Measurements from ENCODE around the gene HABP2. TPM values are rescaled to one million over a fixed set of nuclear protein-coding genes. Genes with fewer than 3 reads are reported as not detected.

Gene HABP2
- polyA plus RNA-seq, 10 donors: 0.07 to 0.17 (median 0.13) TPM; not detected in 1

DNA sequence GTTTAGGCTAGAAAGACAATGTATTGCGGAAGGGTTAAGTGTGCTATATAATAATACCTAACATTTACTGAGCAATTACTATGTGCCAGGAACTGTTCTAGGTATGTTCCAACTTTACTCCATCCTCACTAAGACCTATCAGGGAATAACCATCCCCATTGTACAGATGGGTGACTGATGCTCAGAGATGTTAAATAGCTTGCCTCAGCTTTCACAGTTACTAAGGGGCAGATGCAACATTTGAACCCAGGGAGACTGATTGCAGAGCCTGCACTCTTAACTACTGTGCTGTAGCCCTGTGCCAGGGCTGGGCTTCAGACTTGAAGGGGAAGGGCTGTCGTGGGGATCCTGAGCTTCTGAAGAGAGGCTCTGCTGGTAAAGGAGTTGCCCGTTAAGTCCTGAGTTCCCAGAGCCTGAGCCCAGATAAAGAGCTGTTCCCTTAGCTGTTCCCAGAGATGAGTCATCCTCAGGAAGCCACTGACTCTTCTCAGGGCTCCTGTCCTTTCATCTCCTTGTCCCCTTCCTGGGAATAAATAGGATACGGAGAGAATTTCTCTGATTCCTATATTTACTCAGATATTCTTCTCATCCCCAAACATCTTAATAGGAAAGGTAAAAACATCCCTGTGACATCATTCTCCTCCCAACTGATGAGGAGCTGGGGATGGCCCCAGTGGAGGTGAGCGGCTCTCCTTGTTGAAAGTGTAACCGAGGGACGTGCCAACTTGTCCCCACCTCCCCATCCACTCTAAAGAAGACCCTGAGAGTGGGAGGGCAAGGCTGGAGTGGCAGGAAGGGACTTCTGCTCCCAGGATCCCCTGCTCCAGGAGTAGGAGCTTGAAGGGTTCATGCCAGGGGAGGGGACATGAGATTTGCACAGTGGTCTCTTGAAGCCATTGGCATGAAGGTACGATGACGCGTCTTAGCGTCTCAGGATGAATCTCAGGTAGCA lies 28.0 kb upstream of the HABP2 start:
- no peak for DNase-seq

DNA sequence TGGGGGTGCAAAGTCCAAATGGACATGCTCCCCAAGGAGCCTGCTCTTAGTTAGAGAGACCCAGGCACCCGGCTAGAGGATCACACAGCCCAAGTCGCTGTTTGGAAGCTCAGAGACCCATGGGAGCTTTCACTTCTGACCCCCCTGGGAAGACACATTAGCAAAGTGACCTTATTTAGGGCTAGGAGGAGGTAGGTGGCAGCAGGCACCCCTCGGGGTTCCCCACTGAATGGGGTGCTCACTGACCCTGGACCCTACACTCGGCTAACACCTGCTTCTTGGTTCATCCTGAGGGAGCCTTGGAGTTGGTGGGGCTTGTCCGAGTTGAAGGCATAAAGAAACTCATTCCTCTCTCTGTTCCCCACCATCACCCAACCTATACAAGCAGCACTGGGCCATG lies 27.1 kb upstream of the HABP2 start:
- no peak for DNase-seq

DNA sequence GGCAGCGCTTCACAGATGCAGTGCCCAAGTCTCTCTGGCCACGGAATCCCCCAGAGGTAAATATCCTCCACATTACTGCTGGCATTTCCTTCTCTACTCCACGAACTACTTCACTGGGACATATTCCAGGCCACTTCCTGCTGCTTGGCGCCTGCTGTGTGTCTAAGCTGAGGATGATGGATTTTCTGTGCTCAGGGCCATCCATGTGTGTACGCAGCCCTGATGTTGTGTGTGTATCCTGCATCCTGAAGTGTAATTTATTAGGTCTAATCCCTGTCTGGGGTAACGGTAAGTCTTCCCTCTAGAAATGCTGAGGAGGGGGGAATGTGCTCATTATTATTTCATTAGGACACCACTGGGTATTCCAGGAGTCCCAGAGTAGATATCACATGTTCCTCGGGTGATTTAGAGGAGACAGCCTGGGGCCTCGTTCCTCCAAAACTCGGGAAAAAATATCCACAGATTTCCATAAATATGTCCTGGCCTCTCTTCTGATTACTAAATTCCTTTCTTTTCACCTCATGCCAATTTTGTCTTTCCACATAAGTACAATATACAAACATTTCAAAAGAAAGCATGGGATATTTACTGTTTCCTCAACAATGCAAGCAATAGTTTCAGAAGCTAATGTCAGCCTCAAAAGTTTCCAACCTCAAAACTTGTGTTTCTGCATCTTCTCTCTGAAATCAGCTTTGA lies 25.5 kb upstream of the HABP2 start:
- DNase-seq: peak in 2 of 3 donors; percentile 45 to 75

DNA sequence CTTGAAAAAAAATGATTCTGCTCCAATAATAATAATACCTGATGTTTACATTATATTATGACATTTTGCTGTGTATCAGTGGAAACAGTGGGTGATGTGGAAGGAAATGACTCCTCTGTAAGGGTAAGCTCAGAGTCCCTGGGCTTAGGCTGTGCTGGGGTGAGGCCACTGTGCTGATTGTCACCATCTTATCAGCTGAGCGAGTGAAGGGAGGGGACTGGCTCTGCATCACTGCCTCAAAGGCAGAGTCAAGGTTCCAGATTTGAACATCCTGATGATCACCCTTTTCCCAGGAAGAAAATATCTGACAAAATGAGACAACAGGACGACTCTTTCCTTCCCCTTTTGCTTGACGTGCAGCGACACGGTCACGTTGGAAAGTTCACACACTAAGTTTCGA lies 24.0 kb upstream of the HABP2 start:
- DNase-seq: no peak

DNA sequence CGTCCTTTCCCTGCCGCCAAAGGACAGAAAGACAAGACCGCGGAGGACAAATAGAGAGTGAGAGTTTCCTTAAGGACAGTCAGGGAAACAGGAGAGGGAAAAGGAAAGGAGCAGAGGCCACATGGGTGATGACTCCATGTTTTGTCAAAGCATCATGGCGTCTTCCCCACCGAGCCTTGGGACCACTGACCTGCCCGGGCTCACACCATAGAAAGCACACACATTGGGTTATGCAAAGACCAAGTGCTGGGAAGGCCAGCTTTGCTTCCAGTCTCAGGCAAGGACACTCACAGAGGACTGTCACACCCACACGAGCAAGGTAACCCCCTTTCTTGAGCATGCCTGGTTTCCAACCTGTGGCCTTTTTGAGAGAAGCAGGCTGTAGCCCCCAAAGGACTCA lies 23.3 kb upstream of the HABP2 start:
- no peak for DNase-seq

DNA sequence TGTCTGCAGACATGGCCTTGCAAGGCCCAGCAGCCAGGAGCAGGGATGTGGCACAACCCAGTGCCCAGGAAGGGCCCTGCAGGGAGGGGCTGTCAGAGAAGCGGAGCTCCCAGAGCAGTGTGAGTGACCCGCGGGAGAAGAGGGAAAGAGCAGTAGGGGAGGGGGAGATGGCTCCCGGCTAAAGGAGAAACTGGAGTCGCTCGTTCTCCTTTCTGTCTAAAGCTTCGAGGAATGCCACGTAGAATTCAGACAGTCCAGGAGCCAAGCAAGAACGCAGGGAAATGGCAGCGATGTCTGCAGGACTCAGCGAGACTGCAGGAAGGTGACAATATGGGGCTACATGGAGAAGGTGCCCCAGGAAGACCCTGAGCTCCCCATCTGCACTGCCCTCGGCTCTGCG lies 22.4 kb upstream of the HABP2 start:
- no peak for DNase-seq

DNA sequence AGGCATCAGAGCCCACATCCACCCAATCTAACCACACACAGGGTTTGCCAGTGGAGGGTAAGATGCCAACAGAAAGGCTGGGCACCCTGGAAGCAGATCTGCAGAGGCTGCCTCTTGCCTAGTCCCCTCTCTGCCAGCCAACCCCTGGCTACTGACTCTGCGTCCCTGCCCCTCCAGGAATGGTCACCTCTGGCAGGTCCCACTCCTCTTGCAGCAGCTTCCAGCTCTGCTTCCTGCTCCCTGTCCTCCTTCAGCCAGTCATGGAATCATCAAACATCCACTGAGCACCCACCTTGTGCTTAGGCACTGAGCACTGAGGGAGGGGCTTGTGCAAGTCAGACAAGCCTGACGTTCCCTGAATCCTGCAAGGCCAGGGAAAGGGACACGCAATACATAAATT lies 20.1 kb upstream of the HABP2 start:
- DNase-seq: no peak

DNA sequence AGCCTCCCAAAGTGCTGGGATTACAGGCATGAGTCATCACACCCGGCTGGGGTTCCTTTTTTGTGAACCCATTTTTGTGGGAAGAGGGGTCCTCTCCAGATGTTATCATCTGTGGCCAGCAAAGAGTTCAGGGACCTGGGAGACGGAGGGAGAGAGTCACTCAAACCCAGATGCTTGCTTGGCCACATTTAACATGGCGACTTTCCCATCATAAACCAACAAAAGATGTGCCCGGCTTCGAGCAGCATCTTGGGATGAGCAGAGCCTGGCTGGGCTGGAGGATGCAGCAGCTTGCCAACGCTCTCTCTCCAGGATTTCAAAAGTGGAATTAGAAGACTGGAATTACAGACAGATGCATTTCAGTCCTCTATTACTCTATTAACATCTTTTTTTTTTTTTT lies 19.1 kb upstream of the HABP2 start:
- peak in 1 of 3 donors; percentile 32 for DNase-seq

DNA sequence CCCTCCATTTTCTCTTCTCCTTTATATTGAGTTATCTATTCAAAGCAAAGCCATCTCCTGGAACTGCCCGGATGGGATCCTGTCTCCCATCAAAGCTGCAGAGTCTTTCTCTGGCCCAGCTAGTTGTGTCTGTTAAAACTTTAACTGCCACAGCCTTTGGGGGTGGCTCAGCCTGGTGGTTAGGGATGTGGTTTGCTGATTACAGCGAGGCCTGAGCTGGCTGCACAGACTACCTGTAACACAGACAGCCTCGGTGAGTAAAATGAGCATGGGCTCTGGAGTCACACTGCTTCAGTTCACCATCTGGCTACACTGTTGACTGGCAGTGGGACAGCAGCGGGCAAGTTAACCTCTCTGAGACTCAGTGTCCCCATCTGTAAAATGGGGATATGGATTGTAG lies 18.4 kb upstream of the HABP2 start:
- no peak for DNase-seq

DNA sequence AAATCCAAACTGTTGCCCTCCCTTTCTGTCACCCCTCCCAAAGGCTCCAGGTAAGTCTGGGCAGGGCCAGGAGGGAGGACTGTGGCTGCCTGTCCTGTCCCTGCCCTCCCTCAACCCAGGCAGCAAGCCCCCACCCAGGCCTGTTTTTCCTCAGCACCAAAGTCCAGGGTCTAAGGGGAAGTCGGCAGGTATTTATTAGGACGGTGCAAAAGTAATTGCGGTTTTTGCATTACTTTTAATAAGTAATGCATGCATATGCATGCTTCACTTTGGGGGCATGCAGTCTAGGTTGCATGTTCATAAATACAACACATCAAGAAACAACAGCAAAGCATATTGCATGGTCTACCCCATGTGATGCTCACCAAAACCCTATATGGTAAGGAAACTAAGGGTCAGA lies 15.2 kb upstream of the HABP2 start:
- no peak for DNase-seq

DNA sequence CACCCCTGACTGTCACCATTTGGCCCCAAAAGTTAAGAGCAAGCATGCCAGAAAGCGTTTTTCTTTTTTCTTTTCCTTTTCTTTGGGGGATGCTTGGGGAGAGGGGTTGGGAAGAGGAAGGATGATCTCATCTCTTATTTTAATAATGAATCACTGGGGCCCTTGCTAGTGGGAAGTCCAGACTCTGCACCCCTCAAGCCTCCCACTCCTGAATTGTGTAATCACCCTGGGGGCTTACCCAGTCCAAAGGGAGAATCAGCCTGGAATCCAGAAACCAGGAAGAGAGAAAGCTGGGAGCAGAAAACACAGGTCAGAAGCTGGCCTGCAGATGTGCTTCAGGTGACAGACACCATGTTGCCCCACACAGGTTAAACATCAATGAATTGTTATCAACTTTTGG lies 14.7 kb upstream of the HABP2 start:
- DNase-seq: no peak

DNA sequence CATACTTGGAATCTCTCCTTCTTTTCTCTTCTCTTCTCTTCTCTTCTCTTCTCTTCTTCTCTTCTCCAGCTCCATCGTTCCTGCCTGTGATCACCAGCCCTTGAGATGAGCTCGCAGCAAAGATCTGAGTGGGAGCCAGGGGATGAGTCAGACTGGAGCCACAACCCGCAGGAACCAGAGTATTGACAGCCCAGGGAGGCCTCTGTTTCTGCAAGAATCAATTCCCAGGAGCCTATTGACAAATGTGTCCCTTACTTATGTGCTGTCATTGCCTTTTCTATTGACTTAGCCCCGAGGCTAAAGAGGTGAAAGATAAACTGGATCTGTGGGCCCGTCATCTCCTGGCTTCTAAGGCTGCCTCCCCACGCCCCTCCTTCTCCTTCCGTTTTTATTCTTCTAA lies 13.1 kb upstream of the HABP2 start:
- no peak for DNase-seq

DNA sequence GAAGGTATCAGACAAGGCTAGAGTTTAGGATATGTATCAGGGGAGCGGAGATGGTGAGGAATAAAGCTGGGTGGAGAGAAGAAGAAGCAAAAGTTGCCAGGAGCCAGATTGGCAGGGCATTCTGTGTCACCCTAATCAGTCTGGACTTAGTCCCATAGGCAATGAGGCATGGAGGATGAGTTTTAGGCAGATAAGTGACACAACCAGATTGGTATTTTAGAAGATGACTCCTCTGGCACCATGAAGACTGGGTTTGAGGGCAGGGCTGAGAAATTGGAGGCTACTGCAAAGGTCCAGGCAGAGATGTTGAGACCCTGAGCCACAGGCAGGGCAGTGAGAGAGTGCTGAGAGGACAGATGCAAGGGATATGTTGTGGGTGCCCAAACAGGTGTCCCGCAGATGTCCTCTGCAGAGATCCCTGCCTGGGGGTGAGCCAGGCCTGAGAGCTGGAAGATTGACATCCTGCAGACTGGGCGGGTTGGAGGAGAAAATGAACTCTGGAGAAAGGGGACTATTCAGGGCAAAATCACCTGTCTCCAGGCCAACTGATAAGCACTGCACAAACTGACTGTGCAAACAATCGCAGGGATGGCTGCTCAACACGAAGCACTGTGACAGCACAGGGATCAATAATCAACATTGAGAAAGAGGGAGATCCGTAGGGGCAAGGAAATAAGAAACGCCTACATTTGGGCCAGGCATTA lies 11.9 kb upstream of the HABP2 start:
- DNase-seq: peak in 1 of 3 donors; percentile 30

DNA sequence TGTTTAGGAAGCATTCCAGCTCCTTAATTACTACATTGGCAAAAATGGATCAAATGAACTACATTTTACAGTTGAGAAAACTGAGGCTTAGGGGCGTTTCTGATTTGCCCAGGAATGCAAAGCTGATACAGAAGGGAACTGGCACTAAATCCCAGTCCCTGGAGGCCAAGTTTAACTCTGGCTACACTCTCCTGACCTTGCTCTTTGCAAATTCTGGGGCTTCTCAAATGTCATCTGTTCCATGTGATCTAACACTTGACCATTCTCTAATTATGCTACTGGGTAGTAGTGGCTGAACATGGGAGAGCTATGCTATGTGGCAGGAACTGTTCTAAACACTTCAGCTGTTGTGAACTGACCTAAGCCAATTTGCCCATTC lies 11.3 kb upstream of the HABP2 start:
- DNase-seq: peak in 1 of 3 donors; percentile 36

DNA sequence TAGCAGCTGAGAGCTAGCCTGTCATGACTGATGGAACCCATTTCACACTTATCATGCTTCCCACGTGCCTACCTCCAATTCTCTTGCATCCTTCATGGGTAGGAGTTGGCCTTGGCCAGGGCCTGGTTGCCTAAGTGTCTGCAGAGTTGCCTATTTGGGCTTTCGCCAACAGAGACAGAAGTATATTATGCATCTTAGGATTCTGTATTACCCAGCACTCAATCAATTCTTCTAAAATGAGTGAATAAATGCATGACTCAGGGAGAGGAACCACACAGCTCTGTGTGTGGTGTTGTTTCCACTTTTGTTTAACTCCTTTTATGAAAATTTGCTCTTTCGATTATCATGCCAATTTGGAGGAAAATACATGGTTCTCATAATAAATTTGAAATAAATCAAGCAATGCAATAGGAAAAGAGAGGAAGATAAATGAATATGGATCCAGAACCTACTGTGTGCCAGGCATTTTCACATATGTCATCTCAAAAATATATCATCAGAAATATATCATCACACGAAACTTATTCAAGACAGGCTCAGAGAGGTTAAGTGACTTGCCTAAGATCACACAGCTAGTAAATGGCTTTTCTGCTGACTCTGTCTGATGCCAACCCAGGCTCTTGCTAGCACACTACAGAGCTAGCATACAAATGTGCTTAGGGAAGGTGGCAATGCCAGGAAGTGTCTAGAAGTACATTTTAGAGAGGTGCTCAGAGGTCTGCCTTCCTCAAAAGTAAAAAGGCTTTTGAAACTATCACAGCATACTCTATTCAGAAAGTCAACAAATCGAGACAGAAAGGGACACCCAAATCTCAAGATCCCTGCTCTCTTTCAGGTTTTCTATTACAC lies 9.5 kb upstream of the HABP2 start:
- no peak for DNase-seq

DNA sequence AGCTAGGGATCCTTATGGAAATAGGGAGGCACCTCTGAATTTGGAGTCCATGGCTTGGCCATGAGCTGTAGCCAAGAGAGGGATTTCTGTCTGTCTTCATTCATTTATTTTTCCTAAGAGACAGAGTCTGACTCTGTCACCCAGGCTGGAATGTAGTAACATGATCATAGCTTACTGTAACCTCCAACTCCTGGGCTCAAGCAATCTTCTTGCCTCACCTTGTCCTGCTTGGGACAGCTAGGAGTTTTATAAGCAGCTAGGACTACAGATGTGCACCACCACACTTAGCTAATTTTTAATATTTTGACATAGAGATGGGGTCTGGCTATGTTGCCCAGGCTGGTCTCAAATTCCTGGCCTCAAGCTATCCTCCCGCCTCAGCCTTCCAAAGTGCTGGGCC lies 8.5 kb upstream of the HABP2 start:
- no peak for DNase-seq

DNA sequence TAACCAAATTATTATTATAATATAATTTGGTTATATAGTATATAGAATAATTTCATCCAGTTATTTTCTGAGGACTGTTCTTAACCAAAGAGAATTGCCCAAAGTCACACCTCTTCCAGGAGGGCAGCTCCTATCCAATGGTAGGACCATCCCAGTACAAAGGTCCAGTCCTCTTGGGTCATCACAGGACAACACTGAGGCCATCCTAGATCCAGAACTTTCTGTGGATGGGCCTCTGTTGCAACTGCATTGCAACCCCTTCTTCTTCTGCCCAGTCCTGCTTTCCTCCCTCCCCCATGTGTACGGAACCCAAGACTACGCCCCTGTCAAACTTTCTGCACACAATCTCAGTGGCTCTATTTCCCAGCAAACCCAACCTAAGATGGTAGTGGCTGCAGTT lies 5.4 kb upstream of the HABP2 start:
- no peak for DNase-seq

DNA sequence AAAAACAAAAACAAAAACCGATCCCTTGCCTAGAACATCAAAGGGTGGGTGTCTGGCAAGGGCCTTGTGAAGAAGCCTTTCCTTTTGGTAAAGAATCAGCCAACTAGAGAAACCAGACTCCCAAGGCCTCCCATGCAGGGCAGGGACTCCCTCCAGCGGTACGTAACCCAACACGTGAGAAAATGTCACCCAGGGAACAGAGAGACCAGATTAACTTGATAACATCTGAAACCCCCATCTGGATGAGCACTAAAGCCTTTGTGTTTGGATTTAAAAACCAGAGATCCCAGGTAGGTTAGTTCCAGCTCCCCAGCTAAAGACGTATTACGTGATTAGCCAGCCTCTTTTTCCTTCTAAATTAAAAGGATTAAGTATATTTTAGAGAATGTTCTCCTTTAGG lies 3.0 kb upstream of the HABP2 start:
- no peak for DNase-seq

DNA sequence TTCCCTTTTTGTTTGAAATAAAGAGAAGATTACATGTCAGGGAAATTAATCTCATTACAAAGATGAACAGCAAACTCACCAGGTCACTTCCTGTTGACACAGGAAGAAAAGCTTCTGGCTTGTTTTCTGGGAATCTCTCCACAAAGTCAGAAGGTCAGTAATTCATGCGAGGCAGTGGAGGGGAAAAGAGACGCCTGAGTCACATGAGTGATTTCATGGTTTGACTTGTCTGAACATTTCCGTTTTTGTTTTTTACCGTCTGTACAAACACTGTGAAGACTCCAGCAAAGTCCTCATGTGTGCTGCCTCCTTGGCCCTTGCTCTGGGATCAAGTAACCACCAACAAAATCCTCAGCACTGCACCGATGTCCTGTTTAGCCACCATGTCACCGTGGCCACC lies 2.5 kb upstream of the HABP2 start:
- DNase-seq: peak in 1 of 3 donors; percentile 27

DNA sequence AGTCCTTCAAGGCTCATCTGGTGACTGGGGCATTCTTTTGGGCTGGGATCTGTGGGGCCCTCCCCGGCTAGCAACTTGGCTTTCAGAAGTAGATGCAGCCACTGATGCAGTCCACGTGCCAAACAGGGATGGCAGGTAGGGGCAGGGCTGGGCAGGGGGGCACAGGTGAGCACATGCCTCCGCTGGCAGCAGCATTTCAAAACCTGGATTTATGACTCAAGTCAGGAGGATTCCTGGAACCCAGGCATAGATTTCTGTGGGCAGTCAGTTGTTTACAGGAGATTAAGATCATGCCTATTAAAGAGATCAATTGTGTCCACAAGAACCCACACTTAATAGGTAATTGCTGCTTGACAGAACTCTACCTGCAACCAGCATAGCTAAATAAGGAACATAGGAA lies 839 bp upstream of the HABP2 start:
- no peak for DNase-seq

DNA sequence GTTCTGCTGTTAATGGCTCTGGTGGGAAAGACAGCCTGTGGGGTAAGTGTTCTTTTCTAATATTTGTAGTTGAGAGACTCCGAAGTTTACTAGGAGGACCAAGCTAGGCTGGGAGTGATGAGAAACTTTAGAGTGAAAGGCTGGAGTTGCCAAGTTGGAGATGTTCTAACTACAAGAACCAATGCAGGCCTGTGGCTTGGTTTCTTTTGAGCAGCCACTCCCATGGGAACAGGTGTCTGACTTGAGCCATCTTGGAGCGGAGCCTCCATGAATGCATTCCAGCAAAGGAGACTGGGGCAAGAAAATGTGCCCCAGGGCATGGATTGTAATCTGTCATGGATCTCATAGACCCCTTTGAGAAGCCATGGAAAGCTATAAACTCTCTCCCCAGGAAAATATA lies 296 bp downstream of the HABP2 start:
- DNase-seq: no peak

DNA sequence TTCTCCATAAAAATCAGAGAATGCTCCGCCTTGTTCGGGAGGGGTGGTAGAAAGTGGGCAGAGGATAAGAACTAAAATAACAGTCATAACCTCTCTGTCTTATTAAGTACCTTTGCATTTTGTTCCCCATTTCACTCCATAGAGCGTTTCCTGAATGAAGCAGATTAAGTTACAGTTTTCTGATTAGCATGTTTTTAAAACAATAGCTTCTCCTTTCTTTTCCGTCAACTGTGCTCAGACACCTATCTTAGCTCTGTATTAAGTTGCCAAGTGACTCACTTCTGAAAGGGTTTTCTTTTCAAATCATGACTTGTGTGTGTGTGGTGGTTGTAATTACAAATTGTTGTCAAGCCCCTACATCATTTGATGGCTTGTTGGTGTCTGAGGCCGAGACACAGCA lies 1.4 kb downstream of the HABP2 start:
- no peak for DNase-seq
